Measurements from ENCODE around the gene OR2H2. TPM values are rescaled to one million over a fixed set of nuclear protein-coding genes. Genes with fewer than 3 reads are reported as not detected.

Gene OR2H2
- polyA plus RNA-seq, result not detected

GRCh38 chr6:29584821-29585220, at the start of gene OR2H2:
TSS of gene OR2H2 (plus strand) at chr6:29585121. CDS start at chr6:29587945, 2,824 bp downstream.
- H3K27ac ChIP-seq (ENCODE audit: low read depth, low read length), result no peak within 1 kb of the TSS

GRCh38 chr6:29537714-29538403, 47.1 kb upstream of the OR2H2 start:
- 76 to 82% (median 76%) methylated on average over 4 of the region's 4 CpGs for WGBS, 3 donors
- no peak overlapping the region for H3K27ac ChIP-seq (ENCODE audit: low read depth, low read length)

GRCh38 chr6:29547573-29547972, 37.3 kb upstream of the OR2H2 start:
- H3K27ac ChIP-seq (ENCODE audit: low read depth, low read length), result no peak overlapping the region
- 44 to 46% (median 45%) methylated on average over 3 of the region's 3 CpGs for WGBS, 3 donors

- no peak overlapping the region for H3K27ac ChIP-seq (ENCODE audit: low read depth, low read length)
- 23 to 50% (median 28%) methylated on average over 5 of the region's 5 CpGs for WGBS, 3 donors
Observed at GRCh38 chr6:29552512-29553051, 32.3 kb upstream of the OR2H2 start.

- WGBS, 3 donors, result 3% methylated on average over 80 to 83 of the region's 83 CpGs
- no peak overlapping the region for H3K27ac ChIP-seq (ENCODE audit: low read depth, low read length)
Observed at GRCh38 chr6:29553268-29554057, 31.5 kb upstream of the OR2H2 start.

- WGBS, 3 donors, result 76 to 89% (median 78%) methylated on average over 5 of the region's 5 CpGs
Observed at GRCh38 chr6:29554764-29555163, 30.2 kb upstream of the OR2H2 start.

GRCh38 chr6:29557320-29557719, 27.6 kb upstream of the OR2H2 start:
- no peak overlapping the region for H3K27ac ChIP-seq (ENCODE audit: low read depth, low read length)

More at GRCh38 chr6:29554764-29555163, 30.2 kb upstream of the OR2H2 start:
- no peak overlapping the region for H3K27ac ChIP-seq (ENCODE audit: low read depth, low read length)

GRCh38 chr6:29558439-29559079, 26.4 kb upstream of the OR2H2 start:
- WGBS, 3 donors, result 89 to 91% (median 90%) methylated on average over 22 of the region's 22 CpGs
- H3K27ac ChIP-seq (ENCODE audit: low read depth, low read length), result no peak overlapping the region

GRCh38 chr6:29559524-29560287, 25.2 kb upstream of the OR2H2 start, which contains the start of gene UBD:
TSS of gene UBD (minus strand) at chr6:29559732. CDS start at chr6:29559701, 31 bp downstream.
- WGBS, 3 donors, result 66 to 85% (median 74%) methylated on average over 6 of the region's 6 CpGs

GRCh38 chr6:29561091-29561490, 23.8 kb upstream of the OR2H2 start:
- H3K27ac ChIP-seq (ENCODE audit: low read depth, low read length), result no peak overlapping the region

More at GRCh38 chr6:29559524-29560287, 25.2 kb upstream of the OR2H2 start, which contains the start of gene UBD:
- H3K27ac ChIP-seq (ENCODE audit: low read depth, low read length), result no peak within 1 kb of the TSS

GRCh38 chr6:29561606-29562181, 23.2 kb upstream of the OR2H2 start:
- no peak overlapping the region for H3K27ac ChIP-seq (ENCODE audit: low read depth, low read length)
- WGBS, 3 donors, result 68 to 84% (median 77%) methylated on average over 1 of the region's 1 CpG

- no peak overlapping the region for H3K27ac ChIP-seq (ENCODE audit: low read depth, low read length)
- 37 to 51% (median 48%) methylated on average over 3 of the region's 3 CpGs for WGBS, 3 donors
Observed at GRCh38 chr6:29563435-29563965, 21.4 kb upstream of the OR2H2 start.

GRCh38 chr6:29564875-29565274, 20.0 kb upstream of the OR2H2 start:
- no peak overlapping the region for H3K27ac ChIP-seq (ENCODE audit: low read depth, low read length)

- H3K27ac ChIP-seq (ENCODE audit: low read depth, low read length), result no peak overlapping the region
- WGBS, 3 donors, result 84 to 85% (median 85%) methylated on average over 5 of the region's 5 CpGs
Observed at GRCh38 chr6:29566856-29567255, 18.1 kb upstream of the OR2H2 start.

- no peak overlapping the region for H3K27ac ChIP-seq (ENCODE audit: low read depth, low read length)
- WGBS, 3 donors, result 46 to 65% (median 59%) methylated on average over 2 of the region's 2 CpGs
Observed at GRCh38 chr6:29567541-29567940, 17.4 kb upstream of the OR2H2 start.

- WGBS, 3 donors, result 61 to 70% (median 70%) methylated on average over 5 of the region's 5 CpGs
- no peak overlapping the region for H3K27ac ChIP-seq (ENCODE audit: low read depth, low read length)
Observed at GRCh38 chr6:29567991-29568390, 16.9 kb upstream of the OR2H2 start.

GRCh38 chr6:29576056-29576455, 8.9 kb upstream of the OR2H2 start:
- H3K27ac ChIP-seq (ENCODE audit: low read depth, low read length), result no peak overlapping the region

- WGBS, 3 donors, result 54 to 67% (median 60%) methylated on average over 7 of the region's 7 CpGs
Observed at GRCh38 chr6:29577544-29577943, 7.4 kb upstream of the OR2H2 start.

More at GRCh38 chr6:29577544-29577943, 7.4 kb upstream of the OR2H2 start:
- H3K27ac ChIP-seq (ENCODE audit: low read depth, low read length), result no peak overlapping the region
